GM18873 (cell line): Measurements from ENCODE around the gene FOXN4.

Experiments
- ATAC-seq: cut with Tn5 transposase; IDR thresholded peaks from one replicate; pipeline ENCODE4 v1.9.1; 2021; ENCODE audit warnings: mild to moderate bottlenecking, moderate library complexity, moderate number of reproducible peaks; ENCODE audit not compliant: unreplicated experiment, low FRiP score

Gene FOXN4

GRCh38 chr12:109307051-109307450 is 2.0 kb downstream of the FOXN4 start:
- ATAC-seq = no peak

GRCh38 chr12:109305547-109305946 is 3.5 kb downstream of the FOXN4 start:
- ATAC-seq = no peak

GRCh38 chr12:109304485-109304884 is 4.6 kb downstream of the FOXN4 start:
- no peak for ATAC-seq

GRCh38 chr12:109302770-109303169 is 6.3 kb downstream of the FOXN4 start:
- ATAC-seq = no peak

GRCh38 chr12:109302358-109302757 is 6.7 kb downstream of the FOXN4 start:
- no peak for ATAC-seq

- ATAC-seq = no peak
These were observed 7.4 kb downstream of the FOXN4 start for GRCh38 chr12:109301643-109302168.

- no peak for ATAC-seq
These were observed 9.2 kb downstream of the FOXN4 start for GRCh38 chr12:109299849-109300248.

GRCh38 chr12:109296431-109296830 is 12.7 kb downstream of the FOXN4 start:
- no peak for ATAC-seq

- ATAC-seq = no peak
These were observed 13.2 kb downstream of the FOXN4 start for GRCh38 chr12:109295764-109296425.

- ATAC-seq = no peak
These were observed 14.7 kb downstream of the FOXN4 start for GRCh38 chr12:109294286-109294796.

GRCh38 chr12:109293106-109293505 is 16.0 kb downstream of the FOXN4 start:
- no peak for ATAC-seq

GRCh38 chr12:109292342-109292711 is 16.8 kb downstream of the FOXN4 start:
- no peak for ATAC-seq

- ATAC-seq = no peak
These were observed 17.4 kb downstream of the FOXN4 start for GRCh38 chr12:109291521-109292341.

GRCh38 chr12:109291117-109291516 is 18.0 kb downstream of the FOXN4 start:
- ATAC-seq = no peak

- ATAC-seq = no peak
These were observed 19.0 kb downstream of the FOXN4 start for GRCh38 chr12:109290061-109290460.

- ATAC-seq = no peak
These were observed 19.5 kb downstream of the FOXN4 start for GRCh38 chr12:109289551-109289950.

- no peak for ATAC-seq
These were observed 20.1 kb downstream of the FOXN4 start for GRCh38 chr12:109289004-109289403.

- no peak for ATAC-seq
These were observed 20.5 kb downstream of the FOXN4 start for GRCh38 chr12:109288571-109288970.

GRCh38 chr12:109287811-109288469 is 21.1 kb downstream of the FOXN4 start:
- ATAC-seq = no peak

- no peak for ATAC-seq
These were observed 21.9 kb downstream of the FOXN4 start for GRCh38 chr12:109287181-109287580.

- ATAC-seq = no peak
These were observed 22.4 kb downstream of the FOXN4 start for GRCh38 chr12:109286652-109287051.
